ENCODE results near the gene AIG1.
"Not testable (repeated sequence)": the region's sequence is repeated elsewhere in the genome, so short reads cannot be mapped to it uniquely, and the experiment has no call there.

AIG1 gene

GRCh38 chr6:143243786-143244185, 183.1 kb downstream of the AIG1 start:
- no peak for DNase-seq (ENCODE audit: extremely low read depth, low read depth)
- TF ChIP-seq, protein P1, sequence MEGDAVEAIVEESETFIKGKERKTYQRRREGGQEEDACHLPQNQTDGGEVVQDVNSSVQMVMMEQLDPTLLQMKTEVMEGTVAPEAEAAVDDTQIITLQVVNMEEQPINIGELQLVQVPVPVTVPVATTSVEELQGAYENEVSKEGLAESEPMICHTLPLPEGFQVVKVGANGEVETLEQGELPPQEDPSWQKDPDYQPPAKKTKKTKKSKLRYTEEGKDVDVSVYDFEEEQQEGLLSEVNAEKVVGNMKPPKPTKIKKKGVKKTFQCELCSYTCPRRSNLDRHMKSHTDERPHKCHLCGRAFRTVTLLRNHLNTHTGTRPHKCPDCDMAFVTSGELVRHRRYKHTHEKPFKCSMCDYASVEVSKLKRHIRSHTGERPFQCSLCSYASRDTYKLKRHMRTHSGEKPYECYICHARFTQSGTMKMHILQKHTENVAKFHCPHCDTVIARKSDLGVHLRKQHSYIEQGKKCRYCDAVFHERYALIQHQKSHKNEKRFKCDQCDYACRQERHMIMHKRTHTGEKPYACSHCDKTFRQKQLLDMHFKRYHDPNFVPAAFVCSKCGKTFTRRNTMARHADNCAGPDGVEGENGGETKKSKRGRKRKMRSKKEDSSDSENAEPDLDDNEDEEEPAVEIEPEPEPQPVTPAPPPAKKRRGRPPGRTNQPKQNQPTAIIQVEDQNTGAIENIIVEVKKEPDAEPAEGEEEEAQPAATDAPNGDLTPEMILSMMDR (IDR thresholded peaks at IDR 0.05; ENCODE audit: low read depth, low read length): no peak

- TF ChIP-seq, protein P1 (IDR thresholded peaks at IDR 0.05; ENCODE audit: low read depth, low read length): no peak
- DNase-seq (ENCODE audit: extremely low read depth, low read depth): no peak
These were observed 185.0 kb downstream of the AIG1 start for GRCh38 chr6:143245656-143246055.

GRCh38 chr6:143246166-143246775, 185.6 kb downstream of the AIG1 start:
- not testable (repeated sequence) for DNase-seq (ENCODE audit: extremely low read depth, low read depth)

DNA sequence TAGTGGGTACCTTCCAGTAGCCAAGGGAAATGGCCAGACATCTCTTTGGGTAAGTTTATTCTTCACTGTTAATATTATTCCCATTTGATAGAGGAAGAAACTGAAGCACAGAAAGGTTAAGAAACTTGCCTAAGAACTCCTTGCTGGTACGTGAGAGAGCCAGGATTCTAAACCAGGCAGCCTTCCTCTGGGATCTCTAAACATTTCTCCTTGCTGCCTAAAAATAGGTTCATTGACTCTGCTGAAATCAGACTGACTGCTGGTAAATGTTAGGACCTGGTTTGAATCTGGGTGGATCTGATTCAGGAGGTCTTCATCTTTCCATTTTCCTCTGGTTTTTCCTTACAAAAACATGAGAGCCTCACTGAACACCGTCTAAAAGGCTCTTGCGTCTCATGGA, 186.9 kb downstream of the AIG1 start:
- TF ChIP-seq, protein P1 (IDR thresholded peaks at IDR 0.05; ENCODE audit: low read depth, low read length): no peak
- DNase-seq (ENCODE audit: extremely low read depth, low read depth): no peak

DNA sequence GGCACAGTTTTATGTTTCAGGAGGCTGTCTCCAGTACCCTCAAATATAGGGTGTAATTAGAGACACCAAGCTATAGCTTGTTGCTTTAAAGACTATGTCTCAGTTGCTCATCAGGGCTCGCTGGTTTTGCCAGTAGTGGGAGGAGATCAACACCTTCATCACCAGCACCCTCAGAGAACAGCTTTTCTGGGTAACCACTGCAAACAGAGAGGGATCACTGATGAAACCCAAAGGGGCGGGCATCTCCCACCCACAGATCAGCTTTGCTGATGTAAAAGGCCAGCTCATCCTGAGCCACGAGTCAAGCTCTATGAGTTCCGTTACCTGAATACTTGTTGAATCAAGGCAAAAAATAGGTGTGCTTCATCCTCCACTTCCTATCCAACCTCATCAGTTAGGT, 187.7 kb downstream of the AIG1 start:
- TF ChIP-seq, protein P1 (IDR thresholded peaks at IDR 0.05; ENCODE audit: low read depth, low read length): no peak
- DNase-seq (ENCODE audit: extremely low read depth, low read depth): no peak

DNA sequence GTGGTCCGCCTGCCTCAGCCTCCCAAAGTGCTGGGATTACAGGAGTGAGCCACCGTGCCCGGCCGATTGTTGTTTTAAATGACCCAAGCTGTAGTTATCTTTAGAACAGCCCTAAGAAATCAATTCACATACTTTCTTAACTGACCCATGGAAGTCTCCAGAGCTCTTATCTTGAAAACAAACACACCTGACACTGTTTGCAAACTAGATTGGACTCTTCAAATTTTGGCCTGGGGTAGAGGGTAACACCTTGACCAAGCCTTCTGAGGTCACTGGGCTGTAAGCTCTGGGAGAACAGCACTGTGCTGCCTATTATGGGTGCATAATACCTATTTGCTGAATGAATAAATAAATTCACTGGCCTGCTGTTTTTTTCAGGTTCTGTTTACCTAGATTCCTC, 190.6 kb downstream of the AIG1 start:
- DNase-seq (ENCODE audit: extremely low read depth, low read depth): no peak
- TF ChIP-seq, protein P1 (IDR thresholded peaks at IDR 0.05; ENCODE audit: low read depth, low read length): no peak

GRCh38 chr6:143252961-143253360, 192.3 kb downstream of the AIG1 start:
- TF ChIP-seq, protein P1 (IDR thresholded peaks at IDR 0.05; ENCODE audit: low read depth, low read length): no peak
- DNase-seq (ENCODE audit: extremely low read depth, low read depth): no peak

- no peak for DNase-seq (ENCODE audit: extremely low read depth, low read depth)
- TF ChIP-seq, protein P1 (IDR thresholded peaks at IDR 0.05; ENCODE audit: low read depth, low read length): no peak
These were observed 192.9 kb downstream of the AIG1 start for GRCh38 chr6:143253586-143253985.

Data from AG09319 (cell line).